Sigmoid colon (tissue), 4 donors: ENCODE data around the gene EHMT1.

ENCODE experiments used
- EP300 ChIP-seq, 4 donors: sonication (generic); formaldehyde crosslinking; IDR thresholded peaks; one replicate each; pipeline ENCODE4 v1.6.1; 2017; ENCODE audit warnings: antibody characterized with exemption in 4 of 4
- POLR2A ChIP-seq, 2 donors: fragments of 450-650 bp; IDR thresholded peaks; one replicate each; pipeline ENCODE4 v1.6.1; 2016; ENCODE audit warnings: antibody characterized with exemption in 2 of 2, mild to moderate bottlenecking in 2 of 2, moderate library complexity in 2 of 2
- POLR2AphosphoS5 ChIP-seq, 4 donors: sonication (generic); formaldehyde crosslinking; IDR thresholded peaks; one replicate each; pipeline ENCODE4 v1.6.1; 2017; ENCODE audit warnings: antibody characterized with exemption in 4 of 4
- TF ChIP-seq, protein P1 (sequence below), 4 experiments: fragments of 450-650 bp in 3 of 4; fragments of 200-600 bp in 1 of 4; IDR thresholded peaks; one replicate each; pipeline ENCODE4 v1.5.1; 2016 to 2019; ENCODE audit warnings: antibody characterized with exemption in 4 of 4, mild to moderate bottlenecking in 3 of 4, moderate library complexity in 2 of 4

DNA sequence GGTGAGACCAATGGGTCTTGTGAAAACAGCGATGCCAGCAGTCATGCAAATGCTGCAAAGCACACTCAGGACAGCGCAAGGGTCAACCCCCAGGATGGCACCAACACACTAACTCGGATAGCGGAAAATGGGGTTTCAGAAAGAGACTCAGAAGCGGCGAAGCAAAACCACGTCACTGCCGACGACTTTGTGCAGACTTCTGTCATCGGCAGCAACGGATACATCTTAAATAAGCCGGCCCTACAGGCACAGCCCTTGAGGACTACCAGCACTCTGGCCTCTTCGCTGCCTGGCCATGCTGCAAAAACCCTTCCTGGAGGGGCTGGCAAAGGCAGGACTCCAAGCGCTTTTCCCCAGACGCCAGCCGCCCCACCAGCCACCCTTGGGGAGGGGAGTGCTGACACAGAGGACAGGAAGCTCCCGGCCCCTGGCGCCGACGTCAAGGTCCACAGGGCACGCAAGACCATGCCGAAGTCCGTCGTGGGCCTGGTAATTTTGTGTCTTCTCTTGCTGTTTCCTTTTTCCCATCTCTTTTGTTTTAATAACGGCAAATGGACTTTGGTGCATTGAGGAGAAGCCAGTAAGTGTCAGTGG is 98.0 kb downstream of the EHMT1 start:
- TF ChIP-seq, protein P1, sequence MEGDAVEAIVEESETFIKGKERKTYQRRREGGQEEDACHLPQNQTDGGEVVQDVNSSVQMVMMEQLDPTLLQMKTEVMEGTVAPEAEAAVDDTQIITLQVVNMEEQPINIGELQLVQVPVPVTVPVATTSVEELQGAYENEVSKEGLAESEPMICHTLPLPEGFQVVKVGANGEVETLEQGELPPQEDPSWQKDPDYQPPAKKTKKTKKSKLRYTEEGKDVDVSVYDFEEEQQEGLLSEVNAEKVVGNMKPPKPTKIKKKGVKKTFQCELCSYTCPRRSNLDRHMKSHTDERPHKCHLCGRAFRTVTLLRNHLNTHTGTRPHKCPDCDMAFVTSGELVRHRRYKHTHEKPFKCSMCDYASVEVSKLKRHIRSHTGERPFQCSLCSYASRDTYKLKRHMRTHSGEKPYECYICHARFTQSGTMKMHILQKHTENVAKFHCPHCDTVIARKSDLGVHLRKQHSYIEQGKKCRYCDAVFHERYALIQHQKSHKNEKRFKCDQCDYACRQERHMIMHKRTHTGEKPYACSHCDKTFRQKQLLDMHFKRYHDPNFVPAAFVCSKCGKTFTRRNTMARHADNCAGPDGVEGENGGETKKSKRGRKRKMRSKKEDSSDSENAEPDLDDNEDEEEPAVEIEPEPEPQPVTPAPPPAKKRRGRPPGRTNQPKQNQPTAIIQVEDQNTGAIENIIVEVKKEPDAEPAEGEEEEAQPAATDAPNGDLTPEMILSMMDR (IDR thresholded peaks at IDR 0.05): no peak
- TF ChIP-seq POLR2A (IDR thresholded peaks at IDR 0.05) (no peak), POLR2AphosphoS5 (IDR thresholded peaks at IDR 0.05) (no peak), EP300 (IDR thresholded peaks at IDR 0.05) (no peak)
